HG03196 (cell line): Measurements from ENCODE around the gene WDFY4.

Experiments used
- ATAC-seq: cut with Tn5 transposase; IDR thresholded peaks from one replicate; pipeline ENCODE4 v1.9.1; 2021; ENCODE audit not compliant: unreplicated experiment

WDFY4 gene

DNA sequence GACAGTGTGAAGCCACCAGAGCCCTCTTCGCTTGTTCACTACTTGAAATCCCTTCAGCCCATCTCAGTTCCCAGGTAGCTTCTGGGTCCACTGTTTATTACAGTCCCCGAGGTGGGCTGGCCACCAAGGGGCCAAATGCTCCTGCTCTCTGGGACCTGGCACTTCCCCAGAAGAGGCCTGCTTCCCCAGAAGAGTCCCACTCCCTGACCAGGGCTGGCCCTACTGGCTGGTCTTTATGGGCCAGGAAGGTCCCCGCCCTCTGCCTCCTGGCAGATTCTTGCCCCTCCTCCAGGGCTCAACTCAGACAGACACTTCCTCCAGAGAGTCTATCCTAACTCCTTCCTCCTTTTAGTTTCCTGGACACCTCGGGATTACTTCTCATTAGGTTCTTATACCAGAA is 325.6 kb downstream of the WDFY4 start:
- ATAC-seq = no peak

DNA sequence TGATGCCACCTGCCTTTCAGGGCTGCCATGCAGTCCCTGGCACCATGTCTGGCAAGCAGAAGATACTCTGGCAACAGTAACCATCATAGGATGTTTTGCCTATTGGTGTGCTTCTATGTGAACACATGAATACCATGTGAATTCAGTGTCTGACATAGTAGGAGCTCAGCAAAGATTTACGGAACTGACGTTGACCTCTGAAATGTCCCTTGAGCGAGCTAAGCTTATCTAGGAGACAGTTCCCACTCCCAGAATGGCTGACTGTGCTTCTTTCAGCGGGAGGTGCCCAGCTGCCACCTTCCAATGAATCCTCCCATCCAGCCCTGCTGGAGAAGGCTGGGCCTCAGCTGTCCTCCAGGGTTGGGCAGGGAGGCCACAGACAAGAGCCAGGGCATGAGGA is 326.2 kb downstream of the WDFY4 start:
- no peak for ATAC-seq

DNA sequence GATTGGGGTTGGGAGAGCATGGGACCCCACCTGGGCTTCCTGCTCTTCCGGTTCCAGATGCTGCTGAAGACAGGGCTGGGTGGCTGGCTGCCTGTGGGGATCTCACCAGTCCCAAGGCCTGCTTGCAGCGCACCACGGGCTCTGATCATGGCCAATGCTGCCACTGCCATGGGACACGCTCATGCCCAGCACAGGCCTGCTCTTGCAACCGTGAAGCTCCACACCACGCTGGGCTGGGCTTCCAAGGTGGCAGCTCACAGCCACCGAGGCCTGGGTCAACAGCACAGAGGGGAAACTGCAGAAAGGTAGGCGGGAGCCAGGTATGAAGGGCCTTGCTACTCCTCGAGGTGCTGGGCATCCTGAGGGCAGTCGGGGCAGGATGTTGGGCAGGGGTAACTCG is 327.1 kb downstream of the WDFY4 start:
- ATAC-seq = no peak

DNA sequence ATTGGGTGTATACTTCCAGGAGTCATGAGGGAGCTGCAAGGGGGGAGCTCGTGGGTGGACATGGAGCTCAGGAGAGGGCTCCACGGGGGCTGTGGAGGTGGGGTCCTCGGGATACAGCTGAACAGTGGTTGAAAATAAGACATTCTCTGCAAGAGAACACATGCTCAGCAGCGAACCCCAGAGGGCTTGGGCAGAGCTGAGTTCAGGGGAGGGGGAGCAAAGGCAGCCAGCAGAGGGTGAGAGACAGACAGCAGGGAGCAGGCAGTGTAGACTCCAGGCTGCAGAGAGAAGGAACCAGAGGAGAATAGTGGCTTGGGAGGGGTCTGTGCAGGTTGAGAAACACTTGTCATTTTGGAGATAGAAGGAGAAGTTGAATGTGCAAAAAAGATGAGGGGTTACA is 327.9 kb downstream of the WDFY4 start:
- ATAC-seq = no peak

DNA sequence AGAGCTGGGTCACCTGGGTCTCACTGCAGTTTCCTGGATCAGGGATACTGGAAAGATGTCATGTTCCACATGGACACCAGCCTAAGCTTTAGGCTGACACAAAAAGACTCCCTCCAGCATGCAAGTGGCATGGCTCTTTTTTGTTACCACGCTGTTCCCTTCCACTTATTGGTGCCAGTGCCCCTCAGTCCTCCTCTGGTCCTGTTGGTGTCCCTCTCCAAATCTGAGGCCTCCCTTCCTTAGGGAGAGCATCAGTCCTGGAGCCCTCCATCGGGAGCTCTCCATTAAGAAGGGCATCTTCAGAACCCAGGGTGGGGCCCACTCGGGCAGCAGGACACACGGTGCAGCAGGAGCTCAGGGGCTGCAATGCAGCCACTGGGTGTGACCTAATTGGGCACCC is 331.0 kb downstream of the WDFY4 start:
- no peak for ATAC-seq

DNA sequence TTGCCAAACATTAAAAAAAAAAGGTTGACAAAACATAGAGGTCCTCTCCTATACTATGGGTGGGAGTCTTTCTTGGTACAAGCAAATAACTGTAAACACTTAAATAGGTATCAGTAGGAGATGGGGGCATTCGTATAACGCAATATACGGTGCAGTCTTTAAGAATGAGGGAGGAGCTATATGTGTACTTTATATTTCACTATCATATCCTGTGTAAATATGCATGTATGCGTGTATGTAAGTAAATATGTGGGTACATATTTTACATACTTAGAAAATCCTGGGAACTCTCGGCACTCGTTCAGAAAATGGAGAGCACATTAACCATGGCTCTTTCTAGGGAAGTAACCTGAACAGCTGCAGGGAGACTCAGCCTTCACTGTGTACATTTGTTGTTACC is 337.0 kb downstream of the WDFY4 start:
- no peak for ATAC-seq

DNA sequence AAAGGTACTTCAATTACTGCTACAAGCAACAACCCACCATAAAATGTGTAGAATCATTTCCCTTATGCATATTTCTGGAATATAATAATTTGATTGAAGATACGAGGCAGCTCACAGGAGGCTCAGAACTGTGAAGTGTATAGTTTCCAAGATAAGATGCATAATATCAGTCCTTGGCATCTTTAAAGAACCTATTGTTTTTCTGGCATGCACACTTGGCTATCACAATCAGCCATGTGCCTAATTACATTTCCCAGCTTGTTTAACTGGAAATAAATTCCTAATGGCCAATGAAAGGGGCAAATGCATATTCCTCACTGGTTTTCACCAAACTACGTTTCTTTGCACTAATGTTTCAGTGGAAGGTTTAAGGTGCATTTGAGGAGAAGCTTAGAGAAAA is 338.4 kb downstream of the WDFY4 start:
- ATAC-seq = no peak

DNA sequence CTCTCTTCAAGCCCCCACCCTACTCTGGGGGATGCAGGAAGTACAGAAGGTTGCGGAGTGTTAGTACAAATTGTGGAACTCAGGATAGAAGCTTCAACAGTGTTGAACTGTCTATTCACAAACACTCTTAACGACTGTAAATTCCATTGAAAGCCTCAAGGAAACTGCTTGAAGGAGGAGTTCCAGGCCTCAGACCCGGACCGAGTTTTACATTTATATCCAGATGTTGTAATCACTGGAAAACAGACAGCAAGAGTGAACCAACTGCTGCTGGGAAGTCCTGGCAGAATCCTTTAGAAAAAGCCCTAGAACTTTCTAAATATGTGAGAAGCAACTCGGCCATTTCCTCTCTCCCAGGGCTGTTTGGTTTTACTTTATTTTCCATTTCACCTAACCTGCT is 339.1 kb downstream of the WDFY4 start:
- ATAC-seq = no peak

DNA sequence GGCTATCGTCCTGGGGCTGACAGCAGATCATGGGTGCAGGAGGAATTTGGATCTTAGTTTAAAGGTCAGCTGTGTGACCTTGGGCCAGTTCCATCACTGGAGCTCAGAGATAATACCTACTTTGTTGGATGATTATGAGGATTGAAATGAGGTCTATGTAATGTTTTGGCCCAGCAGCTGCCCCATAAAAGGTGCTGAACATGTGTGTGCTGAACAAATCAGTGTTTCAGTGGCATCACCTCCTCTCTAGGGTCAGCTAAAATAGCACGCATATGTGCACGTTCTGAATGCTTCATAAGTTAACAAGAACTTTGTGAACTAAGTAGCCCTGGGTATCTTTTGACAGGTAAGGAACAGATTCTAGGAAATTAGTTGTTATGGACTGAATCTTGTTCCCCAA is 339.8 kb downstream of the WDFY4 start:
- no peak for ATAC-seq

DNA sequence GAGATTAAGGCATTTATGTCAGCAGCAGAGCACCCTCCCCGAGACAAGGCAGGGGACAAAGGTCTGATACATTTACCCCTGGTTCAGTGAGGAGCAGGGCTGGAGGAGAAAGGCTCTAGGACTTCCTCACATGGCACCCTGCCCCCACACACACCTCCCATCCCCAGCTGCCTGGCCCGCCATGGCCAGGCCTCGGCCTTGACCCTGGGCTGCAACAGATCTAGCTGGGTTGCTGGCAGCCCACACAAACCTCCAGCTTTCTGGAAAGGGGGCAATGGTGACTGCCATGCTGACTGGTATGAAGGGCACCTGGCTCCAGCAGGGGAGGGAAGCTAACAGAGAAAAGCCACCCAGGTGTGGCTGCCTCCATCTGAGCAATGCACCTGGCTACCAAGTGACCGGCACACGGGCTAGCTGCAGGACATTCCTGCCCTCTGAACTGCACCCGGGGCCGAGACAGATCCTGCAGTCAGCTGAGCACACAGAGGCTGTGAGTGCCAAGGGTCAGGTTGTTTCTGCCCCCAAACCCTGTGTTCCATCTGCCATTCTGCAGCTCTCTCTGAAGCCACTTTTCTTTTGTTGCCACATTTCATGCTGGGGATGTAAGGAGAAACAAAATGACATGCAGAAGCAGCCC is 340.8 kb downstream of the WDFY4 start:
- no peak for ATAC-seq

DNA sequence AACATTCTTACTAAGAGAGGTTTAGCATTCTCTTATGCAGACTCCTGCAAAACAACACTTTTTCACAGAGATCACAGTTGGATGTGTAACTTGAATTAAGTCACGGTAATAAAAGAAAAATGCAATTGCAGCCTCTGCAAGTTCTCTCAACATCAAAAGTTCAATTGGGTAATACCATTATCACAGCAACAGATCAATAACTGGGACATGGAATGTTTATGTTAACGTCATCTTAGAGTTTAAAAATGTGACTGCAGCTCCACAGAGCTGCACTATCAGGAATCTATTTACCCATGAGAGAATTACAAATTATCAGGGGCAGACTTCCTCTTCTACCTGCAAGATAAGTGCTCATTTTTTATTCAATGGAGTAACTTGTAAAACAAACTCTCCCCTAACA is 344.0 kb downstream of the WDFY4 start:
- ATAC-seq = no peak

DNA sequence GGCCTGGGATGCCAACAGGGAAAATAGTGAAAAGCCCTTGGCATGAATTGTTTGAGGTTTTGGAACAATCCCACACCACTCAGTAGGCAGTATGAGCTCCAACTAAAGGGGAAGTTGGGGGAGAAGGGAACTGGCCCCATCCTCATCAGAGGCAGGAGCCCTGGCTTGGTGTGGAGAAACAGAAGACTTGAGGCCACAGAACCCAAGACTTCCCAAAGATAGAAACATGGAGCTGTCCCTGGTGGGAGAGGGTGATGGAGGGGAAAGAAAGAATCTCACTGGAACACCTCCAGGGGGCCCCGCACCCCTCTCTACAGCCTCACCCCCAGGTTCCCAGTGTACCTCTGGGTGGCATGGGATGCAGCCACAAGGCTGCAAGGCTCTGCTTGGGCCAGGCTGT is 345.0 kb downstream of the WDFY4 start:
- no peak for ATAC-seq
